Measurements from ENCODE around the gene ANXA6. TPM values are rescaled to one million over a fixed set of nuclear protein-coding genes. Genes with fewer than 3 reads are reported as not detected.

The ANXA6 gene
- total and polyA plus RNA-seq, 10 of the 15 experiments (the other 5 are each of a cell fraction or from before 2014, with no cell fraction given), result 44.0 to 571 (median 465) TPM

DNA sequence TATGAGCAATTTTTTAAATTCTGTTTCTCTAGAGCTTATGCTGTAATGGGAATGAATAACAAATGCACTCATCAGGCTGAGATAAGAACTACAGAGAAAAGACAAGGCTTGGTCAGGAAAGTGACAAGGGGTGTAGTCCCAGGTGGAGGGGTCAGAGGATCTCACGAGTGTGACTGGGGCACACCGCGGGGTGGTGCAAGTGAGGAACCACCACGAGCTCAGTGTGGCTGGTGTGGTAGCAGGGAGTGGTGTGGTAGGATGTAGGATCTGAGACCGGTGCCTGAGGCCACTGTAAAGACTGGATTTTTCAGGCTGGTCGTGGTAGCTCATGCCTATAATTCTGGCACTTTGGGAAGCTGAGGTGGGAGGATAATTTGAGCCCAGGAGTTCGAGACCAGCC lies 9.0 kb downstream of the ANXA6 start:
- intact Hi-C loops (cut with micrococcal nuclease; ENCODE audit: unreplicated experiment), result no loop called here
- no peak overlapping the region for H3K4me2 ChIP-seq (ENCODE audit: control insufficient read depth, insufficient read depth)
- no peak for TF ChIP-seq JUND (IDR thresholded peaks at IDR 0.05; ENCODE audit: low read depth, low read length)
- TF ChIP-seq, protein P1, sequence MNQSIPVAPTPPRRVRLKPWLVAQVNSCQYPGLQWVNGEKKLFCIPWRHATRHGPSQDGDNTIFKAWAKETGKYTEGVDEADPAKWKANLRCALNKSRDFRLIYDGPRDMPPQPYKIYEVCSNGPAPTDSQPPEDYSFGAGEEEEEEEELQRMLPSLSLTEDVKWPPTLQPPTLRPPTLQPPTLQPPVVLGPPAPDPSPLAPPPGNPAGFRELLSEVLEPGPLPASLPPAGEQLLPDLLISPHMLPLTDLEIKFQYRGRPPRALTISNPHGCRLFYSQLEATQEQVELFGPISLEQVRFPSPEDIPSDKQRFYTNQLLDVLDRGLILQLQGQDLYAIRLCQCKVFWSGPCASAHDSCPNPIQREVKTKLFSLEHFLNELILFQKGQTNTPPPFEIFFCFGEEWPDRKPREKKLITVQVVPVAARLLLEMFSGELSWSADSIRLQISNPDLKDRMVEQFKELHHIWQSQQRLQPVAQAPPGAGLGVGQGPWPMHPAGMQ (IDR thresholded peaks at IDR 0.05; ENCODE audit: borderline replicate concordance), result no peak

DNA sequence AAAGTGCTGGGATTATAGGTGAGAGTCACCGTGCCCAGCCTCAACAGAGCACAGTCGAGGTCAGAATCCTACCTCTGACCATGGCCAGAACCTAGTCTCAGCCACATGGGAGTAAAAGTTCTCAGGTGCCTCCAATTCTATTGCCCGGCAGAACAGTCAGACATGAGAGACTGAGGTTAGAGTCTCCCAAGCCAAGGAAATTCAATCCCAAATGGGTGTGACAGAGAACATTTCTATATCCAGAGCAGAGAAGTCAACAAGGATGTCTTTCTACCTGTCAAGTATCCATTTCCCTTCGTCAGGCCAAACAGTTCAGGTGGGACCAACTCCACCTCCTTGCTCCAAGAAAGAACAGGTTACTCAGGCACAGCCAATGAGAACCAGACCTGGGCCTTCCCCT lies 10.5 kb downstream of the ANXA6 start:
- Histone ChIP-seq H3K79me2 (ENCODE audit: control insufficient read depth, insufficient read depth, low read length) (peaks cover 99% of the 10 kb centered on the region), H3K4me2 (ENCODE audit: control insufficient read depth, insufficient read depth) (0 out of 2 replicates have a peak overlapping the region, but pooled peaks have one; percentile 10), H3K9me3 (replicated peaks; ENCODE audit: control insufficient read depth, insufficient read depth, low read length) (no peaks in the 10 kb centered on the region), H3K4me1 (ENCODE audit: control insufficient read depth, insufficient read depth, low read length) (peaks cover 79% of the 10 kb centered on the region), H3K9ac (ENCODE audit: control insufficient read depth, insufficient read depth, low read length) (no peak overlapping the region), H3K27me3 (replicated peaks in 1 of 2; ENCODE audit: control insufficient read depth in 2 of 2, insufficient read depth in 2 of 2, low read length in 1 of 2) (no peaks in the 10 kb centered on the region), H4K20me1 (ENCODE audit: control insufficient read depth, insufficient read depth) (peaks cover 4% of the 10 kb centered on the region), H3K27ac (ENCODE audit: control insufficient read depth, insufficient read depth) (peak overlapping the region; percentile 22; the same call in 1 of the 2 replicates), H3K4me3 (no peak overlapping the region), H3K36me3 (ENCODE audit: control insufficient read depth in 2 of 2, insufficient read depth in 2 of 2, low read length in 1 of 2) (peaks cover 28 to 39% of the 10 kb centered on the region in 2 experiments), H2AFZ (ENCODE audit: control insufficient read depth, low read depth, low read length) (no peak overlapping the region)
- FAIRE-seq (no peak), DNase-seq (ENCODE audit: low read depth, low spot score) (no peak), ATAC-seq (no peak)
- TF ChIP-seq SIN3A (IDR thresholded peaks at IDR 0.05; ENCODE audit: low read depth, low read length), result no peak
- no peak for TF ChIP-seq ZNF384 (IDR thresholded peaks at IDR 0.05; ENCODE audit: borderline replicate concordance, low read depth, low read length)
- no peak for TF ChIP-seq FOXM1 (IDR thresholded peaks at IDR 0.05; ENCODE audit: low read depth, low read length)
- no peak for TF ChIP-seq KDM1A (IDR thresholded peaks at IDR 0.05; ENCODE audit: borderline replicate concordance)
- ChIA-PET CTCF (interaction anchor here (0.6 to 40.1 kb wide), 2 partner anchors 14 to 330 kb away, joined by 3 to 1107 read pairs; no protein-coding TSS in a partner anchor), RAD21 (ENCODE audit: unreplicated experiment) (interaction anchor here (8.4 kb wide), 1 partner anchor 20 kb away, joined by 189 read pairs; no protein-coding TSS in a partner anchor), POLR2A (interaction anchor here (8.4 kb wide), 1 partner anchor 18 kb away, joined by 153 read pairs; no protein-coding TSS in a partner anchor), SMC1A (ENCODE audit: uncharacterized antibody, unreplicated experiment) (interaction anchor here (1.0 to 35.3 kb wide), 3 partner anchors 9 to 51 kb away, joined by 3 to 1132 read pairs (median 1132); partner anchors contain the start of gene ANXA6)
- in situ Hi-C loops (cut with MboI) (no loop called here), intact Hi-C loops (cut with micrococcal nuclease; ENCODE audit: unreplicated experiment) (no loop called here)
- BruUV-seq (replicated peaks), result no TSS peak
- WGBS (ENCODE audit: insufficient coverage, insufficient replicate concordance, low lambda C conversion rate, missing lambda C conversion rate), result 96% methylated on average over 4 of the region's 4 CpGs

More for the DNA sequence above, 9.0 kb downstream of the ANXA6 start:
- 82% methylated on average over 7 of the region's 7 CpGs for WGBS (ENCODE audit: insufficient coverage, insufficient replicate concordance, low lambda C conversion rate, missing lambda C conversion rate)
- peaks cover 21 to 37% of the 10 kb centered on the region in 2 experiments for H3K36me3 ChIP-seq (ENCODE audit: control insufficient read depth in 2 of 2, insufficient read depth in 2 of 2, low read length in 1 of 2)
- H3K9ac ChIP-seq (ENCODE audit: control insufficient read depth, insufficient read depth, low read length), result no peak overlapping the region
- no peak for FAIRE-seq
- peaks cover 75% of the 10 kb centered on the region for H3K4me1 ChIP-seq (ENCODE audit: control insufficient read depth, insufficient read depth, low read length)
- H3K27me3 ChIP-seq (replicated peaks in 1 of 2; ENCODE audit: control insufficient read depth in 2 of 2, insufficient read depth in 2 of 2, low read length in 1 of 2), result no peaks in the 10 kb centered on the region
- BruUV-seq (replicated peaks), result no TSS peak
- POLR2A ChIA-PET, result interaction anchor here (0.8 to 3.1 kb wide), 7 partner anchors 9 to 108 kb away, joined by 4 to 17 read pairs (median 5); partner anchors contain the start of gene ANXA6
- CTCF ChIA-PET, result interaction anchor here (0.9 to 40.1 kb wide), 6 partner anchors 15 to 168 kb away, joined by 3 to 1107 read pairs (median 10); no protein-coding TSS in a partner anchor
- H3K79me2 ChIP-seq (ENCODE audit: control insufficient read depth, insufficient read depth, low read length), result peaks cover 100% of the 10 kb centered on the region
- DNase-seq (ENCODE audit: low read depth, low spot score), result no peak
- in situ Hi-C loops (cut with MboI), result no loop called here
- RAD21 ChIA-PET (ENCODE audit: unreplicated experiment), result interaction anchor here (0.6 to 10.8 kb wide), 2 partner anchors 18 to 65 kb away, joined by 3 to 222 read pairs; no protein-coding TSS in a partner anchor
- H3K9me3 ChIP-seq (replicated peaks; ENCODE audit: control insufficient read depth, insufficient read depth, low read length), result no peaks in the 10 kb centered on the region
- H4K20me1 ChIP-seq (ENCODE audit: control insufficient read depth, insufficient read depth), result peaks cover 4% of the 10 kb centered on the region
- ATAC-seq, result no peak
- no peak overlapping the region for H3K27ac ChIP-seq (ENCODE audit: control insufficient read depth, insufficient read depth)
- no peak overlapping the region for H3K4me3 ChIP-seq
- SMC1A ChIA-PET (ENCODE audit: uncharacterized antibody, unreplicated experiment), result interaction anchor here (1.4 to 35.3 kb wide), 4 partner anchors 7 to 76 kb away, joined by 3 to 1132 read pairs (median 568); partner anchors contain the start of gene ANXA6
- H2AFZ ChIP-seq (ENCODE audit: control insufficient read depth, low read depth, low read length), result no peak overlapping the region
